ENCODE data around the gene MAGI1.

- TF ChIP-seq, protein P1, sequence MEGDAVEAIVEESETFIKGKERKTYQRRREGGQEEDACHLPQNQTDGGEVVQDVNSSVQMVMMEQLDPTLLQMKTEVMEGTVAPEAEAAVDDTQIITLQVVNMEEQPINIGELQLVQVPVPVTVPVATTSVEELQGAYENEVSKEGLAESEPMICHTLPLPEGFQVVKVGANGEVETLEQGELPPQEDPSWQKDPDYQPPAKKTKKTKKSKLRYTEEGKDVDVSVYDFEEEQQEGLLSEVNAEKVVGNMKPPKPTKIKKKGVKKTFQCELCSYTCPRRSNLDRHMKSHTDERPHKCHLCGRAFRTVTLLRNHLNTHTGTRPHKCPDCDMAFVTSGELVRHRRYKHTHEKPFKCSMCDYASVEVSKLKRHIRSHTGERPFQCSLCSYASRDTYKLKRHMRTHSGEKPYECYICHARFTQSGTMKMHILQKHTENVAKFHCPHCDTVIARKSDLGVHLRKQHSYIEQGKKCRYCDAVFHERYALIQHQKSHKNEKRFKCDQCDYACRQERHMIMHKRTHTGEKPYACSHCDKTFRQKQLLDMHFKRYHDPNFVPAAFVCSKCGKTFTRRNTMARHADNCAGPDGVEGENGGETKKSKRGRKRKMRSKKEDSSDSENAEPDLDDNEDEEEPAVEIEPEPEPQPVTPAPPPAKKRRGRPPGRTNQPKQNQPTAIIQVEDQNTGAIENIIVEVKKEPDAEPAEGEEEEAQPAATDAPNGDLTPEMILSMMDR (IDR thresholded peaks at IDR 0.05): no peak
- no peak for TF ChIP-seq POLR2A (IDR thresholded peaks at IDR 0.05)
Observed at GRCh38 chr3:65938147-65938546, 100.6 kb downstream of the MAGI1 start.

Measured in breast epithelium (tissue), 3 donors.